ENCODE data around the gene ARMH3. TPM values are rescaled to one million over a fixed set of nuclear protein-coding genes. Genes with fewer than 3 reads are reported as not detected.

Gene ARMH3
- total and polyA plus RNA-seq, 2 experiments from 2014 or later = 8.7 to 11.1 TPM

DNA sequence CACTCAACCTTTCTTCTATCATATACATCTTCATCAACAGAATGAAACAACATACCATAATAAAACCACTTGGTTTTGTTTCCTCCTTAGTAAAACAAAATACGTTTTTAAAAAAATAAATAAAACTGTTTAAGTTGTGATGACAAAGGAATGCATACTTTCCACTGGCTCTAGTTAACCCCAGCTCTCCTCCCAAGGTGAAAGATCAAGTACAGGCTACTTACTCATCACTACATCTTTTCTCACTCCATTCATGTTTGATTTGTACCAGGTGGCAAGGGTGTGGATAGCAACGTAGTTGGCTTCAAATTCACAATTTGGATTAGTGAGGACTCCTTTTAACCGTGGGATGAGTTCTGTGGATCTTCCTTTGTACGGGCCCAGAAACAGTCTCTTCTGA lies 252.5 kb downstream of the ARMH3 start:
- ATAC-seq (no peak), DNase-seq (ENCODE audit: low spot score) (no peak)
- Histone ChIP-seq H4K20me1 (replicated peaks; ENCODE audit: insufficient read depth) (peaks cover 50% of the 10 kb centered on the region), H2AFZ (no peak overlapping the region), H3K4me1 (ENCODE audit: insufficient read depth) (no peaks in the 10 kb centered on the region), H3K36me3 (ENCODE audit: insufficient read depth) (peaks cover 94% of the 10 kb centered on the region), H3K4me2 (no peak overlapping the region), H3K9me2 (ENCODE audit: insufficient read depth) (no peaks in the 10 kb centered on the region), H3F3A (replicated peaks; ENCODE audit: low read depth) (peaks cover 7% of the 10 kb centered on the region; the same call in 1 of the 2 replicates), H3K27ac (ENCODE audit: low read depth) (no peak overlapping the region), H3K27me3 (ENCODE audit: insufficient read depth) (no peaks in the 10 kb centered on the region), H3K4me3 (no peak overlapping the region), H3K79me2 (replicated peaks; ENCODE audit: insufficient read depth) (peaks cover 70% of the 10 kb centered on the region)
- TF ChIP-seq EZH2phosphoT487 (IDR thresholded peaks at IDR 0.05; ENCODE audit: unreplicated experiment) = no peak
- TF ChIP-seq, protein P1, sequence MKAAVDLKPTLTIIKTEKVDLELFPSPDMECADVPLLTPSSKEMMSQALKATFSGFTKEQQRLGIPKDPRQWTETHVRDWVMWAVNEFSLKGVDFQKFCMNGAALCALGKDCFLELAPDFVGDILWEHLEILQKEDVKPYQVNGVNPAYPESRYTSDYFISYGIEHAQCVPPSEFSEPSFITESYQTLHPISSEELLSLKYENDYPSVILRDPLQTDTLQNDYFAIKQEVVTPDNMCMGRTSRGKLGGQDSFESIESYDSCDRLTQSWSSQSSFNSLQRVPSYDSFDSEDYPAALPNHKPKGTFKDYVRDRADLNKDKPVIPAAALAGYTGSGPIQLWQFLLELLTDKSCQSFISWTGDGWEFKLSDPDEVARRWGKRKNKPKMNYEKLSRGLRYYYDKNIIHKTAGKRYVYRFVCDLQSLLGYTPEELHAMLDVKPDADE (IDR thresholded peaks at IDR 0.05) = no peak
- no peak for TF ChIP-seq EZH2 (IDR thresholded peaks at IDR 0.05; ENCODE audit: low read depth, unreplicated experiment)
- TF ChIP-seq CREB1 (CRISPR knock-in tag; IDR thresholded peaks at IDR 0.05; ENCODE audit: low read depth) = no peak
- no peak for TF ChIP-seq STAT1 (IDR thresholded peaks at IDR 0.05; ENCODE audit: unreplicated experiment)
- TF ChIP-seq, protein P2, sequence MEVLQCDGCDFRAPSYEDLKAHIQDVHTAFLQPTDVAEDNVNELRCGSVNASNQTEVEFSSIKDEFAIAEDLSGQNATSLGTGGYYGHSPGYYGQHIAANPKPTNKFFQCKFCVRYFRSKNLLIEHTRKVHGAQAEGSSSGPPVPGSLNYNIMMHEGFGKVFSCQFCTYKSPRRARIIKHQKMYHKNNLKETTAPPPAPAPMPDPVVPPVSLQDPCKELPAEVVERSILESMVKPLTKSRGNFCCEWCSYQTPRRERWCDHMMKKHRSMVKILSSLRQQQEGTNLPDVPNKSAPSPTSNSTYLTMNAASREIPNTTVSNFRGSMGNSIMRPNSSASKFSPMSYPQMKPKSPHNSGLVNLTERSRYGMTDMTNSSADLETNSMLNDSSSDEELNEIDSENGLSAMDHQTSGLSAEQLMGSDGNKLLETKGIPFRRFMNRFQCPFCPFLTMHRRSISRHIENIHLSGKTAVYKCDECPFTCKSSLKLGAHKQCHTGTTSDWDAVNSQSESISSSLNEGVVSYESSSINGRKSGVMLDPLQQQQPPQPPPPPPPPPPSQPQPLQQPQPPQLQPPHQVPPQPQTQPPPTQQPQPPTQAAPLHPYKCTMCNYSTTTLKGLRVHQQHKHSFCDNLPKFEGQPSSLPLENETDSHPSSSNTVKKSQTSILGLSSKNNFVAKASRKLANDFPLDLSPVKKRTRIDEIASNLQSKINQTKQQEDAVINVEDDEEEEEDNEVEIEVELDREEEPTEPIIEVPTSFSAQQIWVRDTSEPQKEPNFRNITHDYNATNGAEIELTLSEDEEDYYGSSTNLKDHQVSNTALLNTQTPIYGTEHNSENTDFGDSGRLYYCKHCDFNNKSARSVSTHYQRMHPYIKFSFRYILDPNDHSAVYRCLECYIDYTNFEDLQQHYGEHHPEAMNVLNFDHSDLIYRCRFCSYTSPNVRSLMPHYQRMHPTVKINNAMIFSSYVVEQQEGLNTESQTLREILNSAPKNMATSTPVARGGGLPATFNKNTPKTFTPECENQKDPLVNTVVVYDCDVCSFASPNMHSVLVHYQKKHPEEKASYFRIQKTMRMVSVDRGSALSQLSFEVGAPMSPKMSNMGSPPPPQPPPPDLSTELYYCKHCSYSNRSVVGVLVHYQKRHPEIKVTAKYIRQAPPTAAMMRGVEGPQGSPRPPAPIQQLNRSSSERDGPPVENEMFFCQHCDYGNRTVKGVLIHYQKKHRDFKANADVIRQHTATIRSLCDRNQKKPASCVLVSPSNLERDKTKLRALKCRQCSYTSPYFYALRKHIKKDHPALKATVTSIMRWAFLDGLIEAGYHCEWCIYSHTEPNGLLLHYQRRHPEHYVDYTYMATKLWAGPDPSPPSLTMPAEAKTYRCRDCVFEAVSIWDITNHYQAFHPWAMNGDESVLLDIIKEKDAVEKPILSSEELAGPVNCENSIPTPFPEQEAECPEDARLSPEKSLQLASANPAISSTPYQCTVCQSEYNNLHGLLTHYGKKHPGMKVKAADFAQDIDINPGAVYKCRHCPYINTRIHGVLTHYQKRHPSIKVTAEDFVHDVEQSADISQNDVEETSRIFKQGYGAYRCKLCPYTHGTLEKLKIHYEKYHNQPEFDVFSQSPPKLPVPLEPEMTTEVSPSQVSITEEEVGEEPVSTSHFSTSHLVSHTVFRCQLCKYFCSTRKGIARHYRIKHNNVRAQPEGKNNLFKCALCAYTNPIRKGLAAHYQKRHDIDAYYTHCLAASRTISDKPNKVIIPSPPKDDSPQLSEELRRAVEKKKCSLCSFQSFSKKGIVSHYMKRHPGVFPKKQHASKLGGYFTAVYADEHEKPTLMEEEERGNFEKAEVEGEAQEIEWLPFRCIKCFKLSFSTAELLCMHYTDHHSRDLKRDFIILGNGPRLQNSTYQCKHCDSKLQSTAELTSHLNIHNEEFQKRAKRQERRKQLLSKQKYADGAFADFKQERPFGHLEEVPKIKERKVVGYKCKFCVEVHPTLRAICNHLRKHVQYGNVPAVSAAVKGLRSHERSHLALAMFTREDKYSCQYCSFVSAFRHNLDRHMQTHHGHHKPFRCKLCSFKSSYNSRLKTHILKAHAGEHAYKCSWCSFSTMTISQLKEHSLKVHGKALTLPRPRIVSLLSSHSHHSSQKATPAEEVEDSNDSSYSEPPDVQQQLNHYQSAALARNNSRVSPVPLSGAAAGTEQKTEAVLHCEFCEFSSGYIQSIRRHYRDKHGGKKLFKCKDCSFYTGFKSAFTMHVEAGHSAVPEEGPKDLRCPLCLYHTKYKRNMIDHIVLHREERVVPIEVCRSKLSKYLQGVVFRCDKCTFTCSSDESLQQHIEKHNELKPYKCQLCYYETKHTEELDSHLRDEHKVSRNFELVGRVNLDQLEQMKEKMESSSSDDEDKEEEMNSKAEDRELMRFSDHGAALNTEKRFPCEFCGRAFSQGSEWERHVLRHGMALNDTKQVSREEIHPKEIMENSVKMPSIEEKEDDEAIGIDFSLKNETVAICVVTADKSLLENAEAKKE (CRISPR knock-in tag; IDR thresholded peaks at IDR 0.05) = no peak
- no peak for TF ChIP-seq ZNF331 (CRISPR knock-in tag; IDR thresholded peaks at IDR 0.05; ENCODE audit: low read depth)
- no peak for TF ChIP-seq POLR2AphosphoS5 (IDR thresholded peaks at IDR 0.05; ENCODE audit: low read depth)
- no peak for TF ChIP-seq JUNB (IDR thresholded peaks at IDR 0.05; ENCODE audit: unreplicated experiment)
- TF ChIP-seq ZNF114 (CRISPR knock-in tag; IDR thresholded peaks at IDR 0.05) = no peak
- TF ChIP-seq, protein P3, sequence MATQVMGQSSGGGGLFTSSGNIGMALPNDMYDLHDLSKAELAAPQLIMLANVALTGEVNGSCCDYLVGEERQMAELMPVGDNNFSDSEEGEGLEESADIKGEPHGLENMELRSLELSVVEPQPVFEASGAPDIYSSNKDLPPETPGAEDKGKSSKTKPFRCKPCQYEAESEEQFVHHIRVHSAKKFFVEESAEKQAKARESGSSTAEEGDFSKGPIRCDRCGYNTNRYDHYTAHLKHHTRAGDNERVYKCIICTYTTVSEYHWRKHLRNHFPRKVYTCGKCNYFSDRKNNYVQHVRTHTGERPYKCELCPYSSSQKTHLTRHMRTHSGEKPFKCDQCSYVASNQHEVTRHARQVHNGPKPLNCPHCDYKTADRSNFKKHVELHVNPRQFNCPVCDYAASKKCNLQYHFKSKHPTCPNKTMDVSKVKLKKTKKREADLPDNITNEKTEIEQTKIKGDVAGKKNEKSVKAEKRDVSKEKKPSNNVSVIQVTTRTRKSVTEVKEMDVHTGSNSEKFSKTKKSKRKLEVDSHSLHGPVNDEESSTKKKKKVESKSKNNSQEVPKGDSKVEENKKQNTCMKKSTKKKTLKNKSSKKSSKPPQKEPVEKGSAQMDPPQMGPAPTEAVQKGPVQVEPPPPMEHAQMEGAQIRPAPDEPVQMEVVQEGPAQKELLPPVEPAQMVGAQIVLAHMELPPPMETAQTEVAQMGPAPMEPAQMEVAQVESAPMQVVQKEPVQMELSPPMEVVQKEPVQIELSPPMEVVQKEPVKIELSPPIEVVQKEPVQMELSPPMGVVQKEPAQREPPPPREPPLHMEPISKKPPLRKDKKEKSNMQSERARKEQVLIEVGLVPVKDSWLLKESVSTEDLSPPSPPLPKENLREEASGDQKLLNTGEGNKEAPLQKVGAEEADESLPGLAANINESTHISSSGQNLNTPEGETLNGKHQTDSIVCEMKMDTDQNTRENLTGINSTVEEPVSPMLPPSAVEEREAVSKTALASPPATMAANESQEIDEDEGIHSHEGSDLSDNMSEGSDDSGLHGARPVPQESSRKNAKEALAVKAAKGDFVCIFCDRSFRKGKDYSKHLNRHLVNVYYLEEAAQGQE (IDR thresholded peaks at IDR 0.05; ENCODE audit: unreplicated experiment) = no peak
- no peak for TF ChIP-seq NANOG (IDR thresholded peaks at IDR 0.05; ENCODE audit: borderline replicate concordance)
- TF ChIP-seq, protein P4, sequence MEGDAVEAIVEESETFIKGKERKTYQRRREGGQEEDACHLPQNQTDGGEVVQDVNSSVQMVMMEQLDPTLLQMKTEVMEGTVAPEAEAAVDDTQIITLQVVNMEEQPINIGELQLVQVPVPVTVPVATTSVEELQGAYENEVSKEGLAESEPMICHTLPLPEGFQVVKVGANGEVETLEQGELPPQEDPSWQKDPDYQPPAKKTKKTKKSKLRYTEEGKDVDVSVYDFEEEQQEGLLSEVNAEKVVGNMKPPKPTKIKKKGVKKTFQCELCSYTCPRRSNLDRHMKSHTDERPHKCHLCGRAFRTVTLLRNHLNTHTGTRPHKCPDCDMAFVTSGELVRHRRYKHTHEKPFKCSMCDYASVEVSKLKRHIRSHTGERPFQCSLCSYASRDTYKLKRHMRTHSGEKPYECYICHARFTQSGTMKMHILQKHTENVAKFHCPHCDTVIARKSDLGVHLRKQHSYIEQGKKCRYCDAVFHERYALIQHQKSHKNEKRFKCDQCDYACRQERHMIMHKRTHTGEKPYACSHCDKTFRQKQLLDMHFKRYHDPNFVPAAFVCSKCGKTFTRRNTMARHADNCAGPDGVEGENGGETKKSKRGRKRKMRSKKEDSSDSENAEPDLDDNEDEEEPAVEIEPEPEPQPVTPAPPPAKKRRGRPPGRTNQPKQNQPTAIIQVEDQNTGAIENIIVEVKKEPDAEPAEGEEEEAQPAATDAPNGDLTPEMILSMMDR (conservative IDR thresholded peaks at IDR 0.05; ENCODE audit: low read depth in 2 of 2) = no peak
- Mint-ChIP-seq H3K9me3 (no peaks in the 10 kb centered on the region), H3K4me3 (no peak overlapping the region), H3K27ac (no peak overlapping the region; the same call in 1 of the 2 replicates), H3K27me3 (ENCODE audit: insufficient read depth, low read depth, poor library complexity) (peaks cover 4% of the 10 kb centered on the region), H3K4me1 (no peaks in the 10 kb centered on the region), H3K36me3 (ENCODE audit: low read depth) (peaks cover 88% of the 10 kb centered on the region)
